Activated naive CD4-positive, alpha-beta T cell treated with anti-CD3 and anti-CD28 coated beads, Interleukin-2, amount 50 U/mL, for 24 hours (primary cell): Measurements from ENCODE around the gene DNAJC11.
"Not testable (repeated sequence)": the region's sequence is repeated elsewhere in the genome, so short reads cannot be mapped to it uniquely, and the experiment has no call there.

Source experiments
- H3K27ac Mint-ChIP-seq: one replicate; pipeline ENCODE4 v1.8.0; 2021; ENCODE audit warnings: mild to moderate bottlenecking, mixed read lengths
- H3K27me3 Mint-ChIP-seq: one replicate; pipeline ENCODE4 v1.8.0; 2021; ENCODE audit warnings: mixed read lengths
- H3K36me3 Mint-ChIP-seq: one replicate; pipeline ENCODE4 v1.8.0; 2021; ENCODE audit warnings: mixed read lengths
- H3K4me1 Mint-ChIP-seq: one replicate; pipeline ENCODE4 v1.8.0; 2021; ENCODE audit warnings: mixed read lengths
- H3K4me3 Mint-ChIP-seq: one replicate; pipeline ENCODE4 v1.8.0; 2021; ENCODE audit warnings: mild to moderate bottlenecking, mixed read lengths
- H3K9me3 Mint-ChIP-seq: one replicate; pipeline ENCODE4 v1.8.0; 2021; ENCODE audit warnings: mixed read lengths

The DNAJC11 gene

GRCh38 chr1:6675941-6676340 lies 25.7 kb downstream of the DNAJC11 start:
- peaks cover 23% of the 10 kb centered on the region for H3K36me3 Mint-ChIP-seq

GRCh38 chr1:6674771-6675170 lies 26.8 kb downstream of the DNAJC11 start:
- Mint-ChIP-seq H3K27ac (no peak overlapping the region), H3K9me3 (no peaks in the 10 kb centered on the region), H3K36me3 (peaks cover 22% of the 10 kb centered on the region), H3K4me1 (no peaks in the 10 kb centered on the region), H3K4me3 (no peak overlapping the region), H3K27me3 (no peaks in the 10 kb centered on the region)

More at GRCh38 chr1:6675941-6676340, 25.7 kb downstream of the DNAJC11 start:
- H3K4me1 Mint-ChIP-seq, result no peaks in the 10 kb centered on the region
- no peaks in the 10 kb centered on the region for H3K9me3 Mint-ChIP-seq
- no peaks in the 10 kb centered on the region for H3K27me3 Mint-ChIP-seq
- H3K4me3 Mint-ChIP-seq, result no peak overlapping the region
- no peak overlapping the region for H3K27ac Mint-ChIP-seq

- H3K9me3 Mint-ChIP-seq, result no peaks in the 10 kb centered on the region
- no peaks in the 10 kb centered on the region for H3K4me1 Mint-ChIP-seq
- no peak overlapping the region for H3K4me3 Mint-ChIP-seq
- no peak overlapping the region for H3K27ac Mint-ChIP-seq
- H3K27me3 Mint-ChIP-seq, result no peaks in the 10 kb centered on the region
- peaks cover 18% of the 10 kb centered on the region for H3K36me3 Mint-ChIP-seq
Measured at GRCh38 chr1:6673816-6674398, 27.7 kb downstream of the DNAJC11 start.

GRCh38 chr1:6672558-6672957 lies 29.1 kb downstream of the DNAJC11 start:
- Mint-ChIP-seq H3K27ac (no peak overlapping the region), H3K9me3 (no peaks in the 10 kb centered on the region), H3K36me3 (peaks cover 10% of the 10 kb centered on the region), H3K4me1 (no peaks in the 10 kb centered on the region), H3K27me3 (no peaks in the 10 kb centered on the region), H3K4me3 (no peak overlapping the region)

- no peak overlapping the region for H3K27ac Mint-ChIP-seq
- no peaks in the 10 kb centered on the region for H3K9me3 Mint-ChIP-seq
- H3K27me3 Mint-ChIP-seq, result no peaks in the 10 kb centered on the region
- peaks cover 8% of the 10 kb centered on the region for H3K36me3 Mint-ChIP-seq
- no peaks in the 10 kb centered on the region for H3K4me1 Mint-ChIP-seq
- no peak overlapping the region for H3K4me3 Mint-ChIP-seq
Measured at GRCh38 chr1:6668503-6668902, 33.1 kb downstream of the DNAJC11 start.

- Mint-ChIP-seq H3K27me3 (no peaks in the 10 kb centered on the region), H3K36me3 (peaks cover 10% of the 10 kb centered on the region), H3K9me3 (no peaks in the 10 kb centered on the region), H3K27ac (no peak overlapping the region), H3K4me1 (no peaks in the 10 kb centered on the region), H3K4me3 (no peak overlapping the region)
Measured at GRCh38 chr1:6667139-6667538, 34.5 kb downstream of the DNAJC11 start.

GRCh38 chr1:6666696-6667095 lies 34.9 kb downstream of the DNAJC11 start:
- Mint-ChIP-seq H3K27ac (no peak overlapping the region), H3K4me1 (no peaks in the 10 kb centered on the region), H3K27me3 (no peaks in the 10 kb centered on the region), H3K36me3 (peaks cover 9% of the 10 kb centered on the region), H3K4me3 (no peak overlapping the region), H3K9me3 (no peaks in the 10 kb centered on the region)

GRCh38 chr1:6662468-6662867 lies 39.1 kb downstream of the DNAJC11 start:
- not testable (repeated sequence) for H3K9me3 Mint-ChIP-seq, H3K27ac Mint-ChIP-seq, H3K4me3 Mint-ChIP-seq, H3K27me3 Mint-ChIP-seq, H3K36me3 Mint-ChIP-seq
- peaks cover 17% of the 10 kb centered on the region for H3K4me1 Mint-ChIP-seq

GRCh38 chr1:6660415-6661049 lies 41.1 kb downstream of the DNAJC11 start:
- no peak overlapping the region for H3K4me3 Mint-ChIP-seq
- H3K9me3 Mint-ChIP-seq, result no peaks in the 10 kb centered on the region
- peaks cover 17% of the 10 kb centered on the region for H3K4me1 Mint-ChIP-seq
- H3K27ac Mint-ChIP-seq, result no peak overlapping the region
- peaks cover 5% of the 10 kb centered on the region for H3K36me3 Mint-ChIP-seq
- H3K27me3 Mint-ChIP-seq, result no peaks in the 10 kb centered on the region

GRCh38 chr1:6658359-6659060 lies 43.1 kb downstream of the DNAJC11 start:
- no peak overlapping the region for H3K27ac Mint-ChIP-seq

GRCh38 chr1:6657138-6657537 lies 44.5 kb downstream of the DNAJC11 start:
- no peak overlapping the region for H3K27ac Mint-ChIP-seq
- H3K4me1 Mint-ChIP-seq, result peaks cover 17% of the 10 kb centered on the region

More at GRCh38 chr1:6658359-6659060, 43.1 kb downstream of the DNAJC11 start:
- Mint-ChIP-seq H3K9me3 (no peaks in the 10 kb centered on the region), H3K4me3 (no peak overlapping the region), H3K4me1 (peaks cover 17% of the 10 kb centered on the region), H3K27me3 (no peaks in the 10 kb centered on the region), H3K36me3 (peaks cover 5% of the 10 kb centered on the region)

GRCh38 chr1:6653436-6654290 lies 48.0 kb downstream of the DNAJC11 start:
- Mint-ChIP-seq H3K4me1 (peaks cover 8% of the 10 kb centered on the region), H3K36me3 (peaks cover 3% of the 10 kb centered on the region), H3K27me3 (no peaks in the 10 kb centered on the region), H3K9me3 (no peaks in the 10 kb centered on the region), H3K27ac (no peak overlapping the region), H3K4me3 (no peak overlapping the region)

More at GRCh38 chr1:6657138-6657537, 44.5 kb downstream of the DNAJC11 start:
- Mint-ChIP-seq H3K4me3 (no peak overlapping the region), H3K9me3 (no peaks in the 10 kb centered on the region), H3K27me3 (no peaks in the 10 kb centered on the region), H3K36me3 (peaks cover 3% of the 10 kb centered on the region)

GRCh38 chr1:6652986-6653385 lies 48.6 kb downstream of the DNAJC11 start:
- Mint-ChIP-seq H3K36me3 (peaks cover 3% of the 10 kb centered on the region), H3K27ac (no peak overlapping the region), H3K9me3 (no peaks in the 10 kb centered on the region), H3K4me3 (no peak overlapping the region), H3K27me3 (no peaks in the 10 kb centered on the region), H3K4me1 (peaks cover 4% of the 10 kb centered on the region)

- H3K4me3 Mint-ChIP-seq, result no peak overlapping the region
- peaks cover 3% of the 10 kb centered on the region for H3K36me3 Mint-ChIP-seq
- no peaks in the 10 kb centered on the region for H3K4me1 Mint-ChIP-seq
- H3K27ac Mint-ChIP-seq, result no peak overlapping the region
- no peaks in the 10 kb centered on the region for H3K9me3 Mint-ChIP-seq
- H3K27me3 Mint-ChIP-seq, result no peaks in the 10 kb centered on the region
Measured at GRCh38 chr1:6651909-6652308, 49.7 kb downstream of the DNAJC11 start.

- Mint-ChIP-seq H3K4me3 (no peak overlapping the region), H3K4me1 (peaks cover 4% of the 10 kb centered on the region), H3K9me3 (no peaks in the 10 kb centered on the region), H3K36me3 (peaks cover 3% of the 10 kb centered on the region), H3K27ac (no peak overlapping the region), H3K27me3 (no peaks in the 10 kb centered on the region)
Measured at GRCh38 chr1:6648556-6648955, 53.1 kb downstream of the DNAJC11 start.
